ENCODE results near the gene DNMT3A.

DNA sequence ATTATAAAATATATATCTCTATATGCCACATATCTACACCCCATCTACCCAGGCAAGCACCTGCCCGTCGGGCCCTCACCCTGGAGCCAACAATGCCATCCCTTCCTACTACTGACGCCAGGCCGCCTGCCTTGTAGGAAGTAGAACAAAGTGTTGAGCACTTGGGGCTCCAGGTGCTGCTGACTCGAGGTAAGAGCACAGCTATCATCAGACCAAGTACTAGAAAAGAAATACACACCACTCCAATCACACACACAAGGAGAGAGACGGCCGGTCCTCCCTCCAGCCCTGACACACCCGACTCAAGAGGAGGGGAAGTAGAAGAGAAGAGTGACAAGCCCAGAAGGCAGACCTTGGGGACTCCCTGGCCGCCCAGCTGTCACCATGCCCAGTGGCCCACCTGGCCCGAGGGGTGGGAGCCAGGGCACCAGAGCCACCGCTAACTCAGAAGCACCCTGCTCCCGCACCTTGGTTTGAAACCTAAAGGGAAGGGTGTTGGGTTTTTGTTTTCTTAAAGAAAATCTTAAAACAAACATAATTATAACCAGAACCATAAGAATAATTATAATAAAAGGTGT is 109.4 kb downstream of the DNMT3A start:
- TF ChIP-seq, protein P1, sequence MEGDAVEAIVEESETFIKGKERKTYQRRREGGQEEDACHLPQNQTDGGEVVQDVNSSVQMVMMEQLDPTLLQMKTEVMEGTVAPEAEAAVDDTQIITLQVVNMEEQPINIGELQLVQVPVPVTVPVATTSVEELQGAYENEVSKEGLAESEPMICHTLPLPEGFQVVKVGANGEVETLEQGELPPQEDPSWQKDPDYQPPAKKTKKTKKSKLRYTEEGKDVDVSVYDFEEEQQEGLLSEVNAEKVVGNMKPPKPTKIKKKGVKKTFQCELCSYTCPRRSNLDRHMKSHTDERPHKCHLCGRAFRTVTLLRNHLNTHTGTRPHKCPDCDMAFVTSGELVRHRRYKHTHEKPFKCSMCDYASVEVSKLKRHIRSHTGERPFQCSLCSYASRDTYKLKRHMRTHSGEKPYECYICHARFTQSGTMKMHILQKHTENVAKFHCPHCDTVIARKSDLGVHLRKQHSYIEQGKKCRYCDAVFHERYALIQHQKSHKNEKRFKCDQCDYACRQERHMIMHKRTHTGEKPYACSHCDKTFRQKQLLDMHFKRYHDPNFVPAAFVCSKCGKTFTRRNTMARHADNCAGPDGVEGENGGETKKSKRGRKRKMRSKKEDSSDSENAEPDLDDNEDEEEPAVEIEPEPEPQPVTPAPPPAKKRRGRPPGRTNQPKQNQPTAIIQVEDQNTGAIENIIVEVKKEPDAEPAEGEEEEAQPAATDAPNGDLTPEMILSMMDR (IDR thresholded peaks at IDR 0.05; ENCODE audit: borderline replicate concordance, extremely low read depth, low read length, poor library complexity, severe bottlenecking) = no peak
- TF ChIP-seq EZH2 (IDR thresholded peaks at IDR 0.05; ENCODE audit: borderline replicate concordance, low read depth, low read length, severe bottlenecking) = no peak

All from DND-41 (cell line).